LNCaP clone FGC (cell line): ENCODE results near the gene TAT.
A peak's percentile ranks its signal among the peaks of the same experiment; 100 is the strongest.
"Not testable (repeated sequence)": the region's sequence is repeated elsewhere in the genome, so short reads cannot be mapped to it uniquely, and the experiment has no call there.

Experiments
- DNase-seq: peaks from one replicate; pipeline ENCODE4 v3.0.0-alpha.2; 2011; ENCODE audit warnings: low read depth
- H3K4me3 ChIP-seq: 2 replicates; pipeline ENCODE4 v1.5.1; 2011; ENCODE audit warnings: mild to moderate bottlenecking, low read depth, low read length, control low read depth
- CTCF ChIP-seq: IDR thresholded peaks from 2 replicates; pipeline ENCODE4 v1.5.1; 2012; ENCODE audit warnings: mild to moderate bottlenecking; ENCODE audit not compliant: control insufficient read depth, insufficient read depth; ENCODE audit errors: extremely low read depth

The TAT gene

GRCh38 chr16:71565812-71566700 lies 10.8 kb downstream of the TAT start:
- H3K4me3 ChIP-seq, result peak overlapping the region; percentile 67
- TF ChIP-seq CTCF, result no peak
- no peak for DNase-seq

- TF ChIP-seq CTCF, result no peak
- no peak for DNase-seq
- peak overlapping the region; percentile 67 for H3K4me3 ChIP-seq
Observed at GRCh38 chr16:71564335-71564967, 12.4 kb downstream of the TAT start.

- H3K4me3 ChIP-seq, result no peak overlapping the region
- no peak for DNase-seq
- no peak for TF ChIP-seq CTCF
Observed at GRCh38 chr16:71562552-71562951, 14.3 kb downstream of the TAT start.

- not testable (repeated sequence) for H3K4me3 ChIP-seq, DNase-seq
Observed at GRCh38 chr16:71561886-71562285, 15.0 kb downstream of the TAT start.

GRCh38 chr16:71559855-71560254 lies 17.0 kb downstream of the TAT start:
- TF ChIP-seq CTCF, result no peak
- DNase-seq, result no peak
- no peak overlapping the region for H3K4me3 ChIP-seq

GRCh38 chr16:71557954-71558582 lies 18.8 kb downstream of the TAT start:
- no peak for DNase-seq
- TF ChIP-seq CTCF, result no peak
- no peak overlapping the region for H3K4me3 ChIP-seq

- DNase-seq, result no peak
- no peak overlapping the region for H3K4me3 ChIP-seq
- TF ChIP-seq CTCF, result no peak
Observed at GRCh38 chr16:71557299-71557698, 19.6 kb downstream of the TAT start.
